ENCODE data around the gene POLA2. TPM values are rescaled to one million over a fixed set of nuclear protein-coding genes. Genes with fewer than 3 reads are reported as not detected.

POLA2 gene
- total RNA-seq, 1 donor from 2014 or later: 5.2 TPM

DNA sequence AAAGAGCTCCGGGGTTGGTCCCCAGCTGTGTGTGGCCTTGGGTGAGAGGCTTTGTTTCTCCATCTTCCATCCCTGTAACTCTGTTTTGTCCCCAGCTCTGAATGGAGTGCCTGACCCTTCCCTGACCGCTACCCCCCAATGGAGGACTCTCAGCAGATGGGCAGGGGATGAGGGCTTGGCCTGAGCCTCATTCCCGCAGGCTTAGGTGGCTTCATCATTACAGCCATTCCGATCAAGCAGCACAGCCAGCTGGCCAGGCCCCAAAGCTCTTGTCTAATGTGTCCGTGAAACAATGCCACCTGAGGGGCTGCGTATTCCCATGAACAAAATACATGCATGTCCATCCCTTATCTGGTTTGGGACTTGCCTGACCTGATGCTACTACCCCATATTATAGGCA is 49.0 kb downstream of the POLA2 start:
- DNase-seq (ENCODE audit: low read depth): peak; percentile 50
- H4K20me1 ChIP-seq (ENCODE audit: insufficient read depth, low read length): peaks cover 7% of the 10 kb centered on the region
- H3K4me1 ChIP-seq (ENCODE audit: insufficient read depth, low read length): peaks cover 22% of the 10 kb centered on the region
- Mint-ChIP-seq H3K4me3 (ENCODE audit: unreplicated experiment) (no peak overlapping the region), H3K4me1 (ENCODE audit: low read depth, unreplicated experiment) (peaks cover 17% of the 10 kb centered on the region), H3K27ac (ENCODE audit: unreplicated experiment) (peak overlapping the region; percentile 77), H3K9me3 (ENCODE audit: unreplicated experiment) (no peaks in the 10 kb centered on the region), H3K36me3 (ENCODE audit: low read depth, unreplicated experiment) (peaks cover 3% of the 10 kb centered on the region), H3K27me3 (ENCODE audit: low read depth, unreplicated experiment) (no peaks in the 10 kb centered on the region)
- H3K79me2 ChIP-seq (ENCODE audit: insufficient read depth, low read length): peaks cover 10% of the 10 kb centered on the region
- H3K36me3 ChIP-seq (ENCODE audit: insufficient read depth, low read length): no peaks in the 10 kb centered on the region
- FAIRE-seq: no peak
- peak overlapping the region; percentile 12 for H2AFZ ChIP-seq (ENCODE audit: low read depth, low read length)
- H3K27ac ChIP-seq (ENCODE audit: low read depth, low read length): no peak overlapping the region
- H3K27me3 ChIP-seq (ENCODE audit: insufficient read depth, low read length): no peaks in the 10 kb centered on the region
- TF ChIP-seq EZH2 (IDR thresholded peaks at IDR 0.05; ENCODE audit: insufficient read depth, low read length): no peak
- TF ChIP-seq, protein P1, sequence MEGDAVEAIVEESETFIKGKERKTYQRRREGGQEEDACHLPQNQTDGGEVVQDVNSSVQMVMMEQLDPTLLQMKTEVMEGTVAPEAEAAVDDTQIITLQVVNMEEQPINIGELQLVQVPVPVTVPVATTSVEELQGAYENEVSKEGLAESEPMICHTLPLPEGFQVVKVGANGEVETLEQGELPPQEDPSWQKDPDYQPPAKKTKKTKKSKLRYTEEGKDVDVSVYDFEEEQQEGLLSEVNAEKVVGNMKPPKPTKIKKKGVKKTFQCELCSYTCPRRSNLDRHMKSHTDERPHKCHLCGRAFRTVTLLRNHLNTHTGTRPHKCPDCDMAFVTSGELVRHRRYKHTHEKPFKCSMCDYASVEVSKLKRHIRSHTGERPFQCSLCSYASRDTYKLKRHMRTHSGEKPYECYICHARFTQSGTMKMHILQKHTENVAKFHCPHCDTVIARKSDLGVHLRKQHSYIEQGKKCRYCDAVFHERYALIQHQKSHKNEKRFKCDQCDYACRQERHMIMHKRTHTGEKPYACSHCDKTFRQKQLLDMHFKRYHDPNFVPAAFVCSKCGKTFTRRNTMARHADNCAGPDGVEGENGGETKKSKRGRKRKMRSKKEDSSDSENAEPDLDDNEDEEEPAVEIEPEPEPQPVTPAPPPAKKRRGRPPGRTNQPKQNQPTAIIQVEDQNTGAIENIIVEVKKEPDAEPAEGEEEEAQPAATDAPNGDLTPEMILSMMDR (IDR thresholded peaks at IDR 0.05; ENCODE audit: insufficient read depth, low read depth, low read length): no peak
- peak overlapping the region; percentile 43 for H3K4me2 ChIP-seq (ENCODE audit: low read length)
- H3K9ac ChIP-seq (ENCODE audit: low read length): no peak overlapping the region
- no peak overlapping the region for H3K4me3 ChIP-seq (ENCODE audit: insufficient read depth, low read depth, low read length)
- H3K9me3 ChIP-seq (ENCODE audit: insufficient read depth, low read depth, low read length): no peaks in the 10 kb centered on the region

DNA sequence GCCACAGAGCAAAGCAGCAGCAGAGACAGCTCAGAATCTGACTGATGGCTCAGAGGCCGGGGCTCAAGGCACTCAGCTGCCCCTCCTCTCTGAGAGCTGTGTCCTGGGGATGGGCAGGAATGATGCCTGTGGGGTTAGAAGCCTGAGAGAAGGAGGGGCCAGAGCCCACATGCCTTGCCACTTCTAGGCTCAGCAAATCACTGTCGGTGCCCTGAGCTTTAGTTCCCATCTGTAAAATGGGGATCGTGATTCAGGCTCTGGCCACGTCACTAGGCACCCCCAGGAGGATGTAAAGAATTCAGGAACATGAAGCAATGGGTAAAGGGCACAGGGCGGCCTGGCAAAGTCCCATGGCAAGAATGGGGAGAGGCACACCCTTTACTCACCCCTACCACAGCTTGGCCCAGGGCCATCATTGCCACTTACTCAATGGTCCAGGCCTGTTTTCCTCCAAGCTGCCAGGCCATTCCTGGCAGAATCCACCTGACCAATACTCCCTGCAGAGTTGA is 49.5 kb downstream of the POLA2 start:
- TF ChIP-seq, protein P1 (IDR thresholded peaks at IDR 0.05; ENCODE audit: insufficient read depth, low read depth, low read length): no peak
- no peak for TF ChIP-seq EZH2 (IDR thresholded peaks at IDR 0.05; ENCODE audit: insufficient read depth, low read length)
- H3K4me1 ChIP-seq (ENCODE audit: insufficient read depth, low read length): peaks cover 27% of the 10 kb centered on the region
- Mint-ChIP-seq H3K4me3 (ENCODE audit: unreplicated experiment) (no peak overlapping the region), H3K4me1 (ENCODE audit: low read depth, unreplicated experiment) (peaks cover 22% of the 10 kb centered on the region), H3K27me3 (ENCODE audit: low read depth, unreplicated experiment) (no peaks in the 10 kb centered on the region), H3K9me3 (ENCODE audit: unreplicated experiment) (no peaks in the 10 kb centered on the region), H3K27ac (ENCODE audit: unreplicated experiment) (no peak overlapping the region), H3K36me3 (ENCODE audit: low read depth, unreplicated experiment) (peaks cover 3% of the 10 kb centered on the region)
- H3K9ac ChIP-seq (ENCODE audit: low read length): no peak overlapping the region
- peaks cover 12% of the 10 kb centered on the region for H4K20me1 ChIP-seq (ENCODE audit: insufficient read depth, low read length)
- H3K4me3 ChIP-seq (ENCODE audit: insufficient read depth, low read depth, low read length): no peak overlapping the region
- H3K36me3 ChIP-seq (ENCODE audit: insufficient read depth, low read length): no peaks in the 10 kb centered on the region
- peak overlapping the region; percentile 43 for H3K4me2 ChIP-seq (ENCODE audit: low read length)
- no peaks in the 10 kb centered on the region for H3K27me3 ChIP-seq (ENCODE audit: insufficient read depth, low read length)
- H2AFZ ChIP-seq (ENCODE audit: low read depth, low read length): peak overlapping the region; percentile 12
- no peaks in the 10 kb centered on the region for H3K9me3 ChIP-seq (ENCODE audit: insufficient read depth, low read depth, low read length)
- H3K27ac ChIP-seq (ENCODE audit: low read depth, low read length): no peak overlapping the region
- FAIRE-seq: no peak
- H3K79me2 ChIP-seq (ENCODE audit: insufficient read depth, low read length): peaks cover 14% of the 10 kb centered on the region
- no peak for DNase-seq (ENCODE audit: low read depth)

DNA sequence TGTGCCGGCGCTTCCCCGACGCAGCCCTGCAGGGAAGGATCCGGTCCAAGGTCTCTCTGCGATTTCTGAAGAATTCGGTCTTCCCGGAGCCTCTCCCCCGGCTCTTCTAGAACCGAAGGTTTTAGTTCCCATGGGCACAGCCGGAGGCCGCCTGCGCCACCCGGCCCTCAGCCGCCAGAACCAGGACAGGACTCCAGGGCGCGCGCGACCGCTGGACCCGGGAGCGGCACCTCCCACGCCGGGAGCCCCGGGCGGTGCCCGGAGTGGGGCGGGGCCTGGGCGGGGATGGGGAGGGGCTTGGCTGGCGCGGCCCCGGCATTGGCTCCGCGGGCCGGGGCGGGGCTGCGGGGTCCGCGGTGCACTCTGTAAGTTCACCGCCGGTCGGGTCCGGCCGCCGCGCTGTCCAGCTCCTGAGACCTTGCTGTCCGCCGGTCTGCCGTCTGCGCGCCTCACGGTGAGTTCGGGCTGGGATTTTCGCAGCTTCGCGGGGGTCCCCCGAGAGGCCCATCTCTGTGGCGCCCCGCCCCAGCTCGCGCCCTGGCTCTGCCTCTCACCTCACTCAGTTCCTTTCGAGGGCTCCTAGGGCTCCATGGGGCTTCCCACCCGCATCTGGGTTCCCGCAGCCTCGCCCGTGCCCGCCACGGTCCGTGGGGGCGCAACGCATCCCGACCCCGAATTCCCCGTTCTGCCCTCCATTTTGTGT is 52.9 kb downstream of the POLA2 start, which contains the start of gene CDC42EP2:
CDC42EP2 (plus strand) TSS at position 366 of the 703 bp plus-strand sequence. CDS start 6,033 bp downstream, outside the sequence.
- H3K27ac Mint-ChIP-seq (ENCODE audit: unreplicated experiment): peak within 1 kb of the TSS; percentile 67
- no peaks in the 10 kb centered on the region for H3K9me3 Mint-ChIP-seq (ENCODE audit: unreplicated experiment)
- Histone ChIP-seq H3K27ac (ENCODE audit: low read depth, low read length) (peak within 1 kb of the TSS; percentile 82), H4K20me1 (ENCODE audit: insufficient read depth, low read length) (peaks cover 37% of the 10 kb centered on the region), H3K27me3 (ENCODE audit: insufficient read depth, low read length) (no peaks in the 10 kb centered on the region), H3K9me3 (ENCODE audit: insufficient read depth, low read depth, low read length) (no peaks in the 10 kb centered on the region), H3K79me2 (ENCODE audit: insufficient read depth, low read length) (peaks cover 48% of the 10 kb centered on the region), H2AFZ (ENCODE audit: low read depth, low read length) (peak within 1 kb of the TSS; percentile 69), H3K4me2 (ENCODE audit: low read length) (peak within 1 kb of the TSS; percentile 86), H3K4me1 (ENCODE audit: insufficient read depth, low read length) (peaks cover 41% of the 10 kb centered on the region), H3K9ac (ENCODE audit: low read length) (peak within 1 kb of the TSS; percentile 92), H3K4me3 (ENCODE audit: insufficient read depth, low read depth, low read length) (peak within 1 kb of the TSS; percentile 74), H3K36me3 (ENCODE audit: insufficient read depth, low read length) (no peaks in the 10 kb centered on the region)
- no peaks in the 10 kb centered on the region for H3K36me3 Mint-ChIP-seq (ENCODE audit: low read depth, unreplicated experiment)
- TF ChIP-seq EZH2 (IDR thresholded peaks at IDR 0.05; ENCODE audit: insufficient read depth, low read length): no peak
- TF ChIP-seq, protein P1 (IDR thresholded peaks at IDR 0.05; ENCODE audit: insufficient read depth, low read depth, low read length): no peak
- peaks cover 24% of the 10 kb centered on the region for H3K4me1 Mint-ChIP-seq (ENCODE audit: low read depth, unreplicated experiment)
- peak; percentile 51 for DNase-seq (ENCODE audit: low read depth)
- H3K27me3 Mint-ChIP-seq (ENCODE audit: low read depth, unreplicated experiment): no peaks in the 10 kb centered on the region
- H3K4me3 Mint-ChIP-seq (ENCODE audit: unreplicated experiment): peak within 1 kb of the TSS; percentile 92
- no peak for FAIRE-seq

Measured in astrocyte (in vitro differentiated cells and primary cell).